T-helper 1 cell (primary cell): ENCODE data around the gene MPPED1.

Experiments used
- DNase-seq, 5 donors: peaks; one replicate each; pipeline ENCODE4 v3.0.0-alpha.2; 2012 to 2020
- total RNA-seq, 4 donors: gene quantifications; one replicate each; lab custom pipeline; 2026; lab: John Stamatoyannopoulos, UW

The MPPED1 gene, protein sequence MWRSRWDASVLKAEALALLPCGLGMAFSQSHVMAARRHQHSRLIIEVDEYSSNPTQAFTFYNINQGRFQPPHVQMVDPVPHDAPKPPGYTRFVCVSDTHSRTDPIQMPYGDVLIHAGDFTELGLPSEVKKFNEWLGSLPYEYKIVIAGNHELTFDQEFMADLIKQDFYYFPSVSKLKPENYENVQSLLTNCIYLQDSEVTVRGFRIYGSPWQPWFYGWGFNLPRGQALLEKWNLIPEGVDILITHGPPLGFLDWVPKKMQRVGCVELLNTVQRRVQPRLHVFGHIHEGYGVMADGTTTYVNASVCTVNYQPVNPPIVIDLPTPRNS
- 0 reads per million in 4 donors for total RNA-seq

DNA sequence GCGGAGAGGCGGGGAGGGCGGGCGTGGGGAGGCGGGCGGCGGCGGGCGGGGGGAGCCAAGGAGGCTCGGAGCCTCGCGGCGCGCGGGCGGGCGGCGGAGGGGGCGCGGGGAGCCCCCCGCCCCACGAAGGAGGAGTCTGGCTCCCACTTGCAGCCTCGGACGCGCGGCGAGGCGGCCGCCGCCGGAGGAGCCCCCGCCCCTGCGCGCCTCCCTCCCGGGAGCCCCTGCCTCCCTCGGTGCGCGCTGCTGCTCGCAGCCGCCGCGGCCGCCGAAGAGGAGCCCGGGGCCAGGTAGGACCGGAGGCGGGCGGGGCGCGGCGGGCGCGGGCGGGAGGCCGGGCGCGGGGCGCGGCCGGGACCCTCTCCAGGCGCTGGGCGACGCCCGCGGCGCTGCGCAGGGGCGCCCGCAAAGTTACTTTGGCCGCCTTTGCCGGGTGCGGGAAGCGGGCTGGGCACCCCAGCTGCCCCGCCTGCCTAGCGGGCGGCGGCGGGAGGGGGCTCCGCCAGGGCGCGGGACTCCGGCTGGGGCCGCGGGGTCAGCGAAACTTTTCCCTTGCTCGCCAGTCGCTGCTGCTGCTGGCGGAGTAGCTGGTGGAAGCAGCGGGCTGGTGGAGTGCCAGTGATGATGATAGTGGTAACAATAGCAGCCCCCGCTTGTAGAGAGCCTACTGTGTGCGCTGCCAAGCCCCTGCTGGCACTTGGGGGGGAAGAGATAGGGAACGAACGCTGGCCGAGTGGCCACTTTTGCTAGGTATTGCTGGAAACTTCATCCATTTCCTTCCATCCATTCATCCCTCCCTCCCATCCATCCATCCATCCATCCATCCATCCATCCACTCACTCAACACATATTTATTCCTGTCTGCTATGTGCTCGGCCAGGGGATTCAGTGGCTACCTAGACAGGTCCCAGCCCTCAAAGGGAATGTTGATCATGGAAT, at the start of gene MPPED1:
Gene MPPED1, plus strand, starts transcription at position 146 of the 939 bp plus-strand sequence. CDS start 12,972 bp downstream, outside the sequence.
- DNase-seq: no peak

DNA sequence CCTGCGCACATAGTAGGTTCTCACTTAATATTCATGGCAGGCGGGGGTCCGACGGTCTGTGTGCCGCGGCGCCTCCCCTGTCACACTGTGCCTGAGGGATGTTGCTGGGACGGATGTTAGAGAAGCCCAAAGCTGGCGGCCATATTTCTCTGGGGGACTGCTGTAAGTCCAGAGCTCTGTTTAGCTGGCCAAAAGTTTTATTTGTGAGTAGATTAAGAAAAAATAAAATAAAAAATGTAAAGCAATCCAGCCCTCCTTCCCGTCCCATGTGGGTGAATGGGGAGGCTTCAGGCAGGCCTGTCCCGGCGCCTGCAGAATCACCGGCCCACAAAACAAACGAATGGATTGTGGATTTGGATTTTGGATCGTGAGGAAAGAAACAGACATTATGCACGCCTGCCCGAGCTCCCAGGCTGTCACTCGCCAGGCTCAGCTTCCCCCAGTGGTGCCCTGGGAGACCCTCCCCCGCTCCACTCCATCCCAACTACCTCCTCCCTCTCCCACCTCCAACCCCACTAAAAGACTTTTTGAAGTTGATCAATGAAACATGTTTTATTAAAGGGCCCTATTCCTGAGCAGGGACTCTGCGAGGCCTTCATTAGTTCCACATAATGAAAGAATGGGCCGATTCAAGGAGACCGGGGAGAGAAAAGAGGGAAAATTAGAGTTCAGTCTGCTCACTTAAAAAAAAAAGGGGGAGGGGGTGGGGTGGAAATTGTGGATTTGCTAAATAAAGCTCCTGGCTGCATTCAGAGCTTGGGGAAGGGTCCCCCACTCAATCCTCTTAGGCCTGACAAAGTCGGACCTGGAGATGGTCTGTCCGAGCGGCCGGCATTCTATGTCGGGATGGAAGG, 48.3 kb upstream of the MPPED1 start:
- DNase-seq: no peak

DNA sequence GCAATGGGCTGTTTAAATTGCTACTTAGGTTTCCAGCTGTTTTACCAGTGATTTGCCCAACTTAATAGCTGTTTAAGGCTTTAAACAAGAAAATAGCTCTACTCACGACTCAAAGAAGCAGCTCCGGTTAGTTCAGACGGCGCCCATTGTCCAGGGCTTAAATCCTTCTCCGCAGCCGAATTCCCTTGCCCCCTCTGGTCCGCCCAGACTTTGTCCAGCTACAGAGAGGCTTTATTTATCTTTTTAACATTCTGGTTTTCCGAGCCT, 47.7 kb upstream of the MPPED1 start:
- DNase-seq: no peak

DNA sequence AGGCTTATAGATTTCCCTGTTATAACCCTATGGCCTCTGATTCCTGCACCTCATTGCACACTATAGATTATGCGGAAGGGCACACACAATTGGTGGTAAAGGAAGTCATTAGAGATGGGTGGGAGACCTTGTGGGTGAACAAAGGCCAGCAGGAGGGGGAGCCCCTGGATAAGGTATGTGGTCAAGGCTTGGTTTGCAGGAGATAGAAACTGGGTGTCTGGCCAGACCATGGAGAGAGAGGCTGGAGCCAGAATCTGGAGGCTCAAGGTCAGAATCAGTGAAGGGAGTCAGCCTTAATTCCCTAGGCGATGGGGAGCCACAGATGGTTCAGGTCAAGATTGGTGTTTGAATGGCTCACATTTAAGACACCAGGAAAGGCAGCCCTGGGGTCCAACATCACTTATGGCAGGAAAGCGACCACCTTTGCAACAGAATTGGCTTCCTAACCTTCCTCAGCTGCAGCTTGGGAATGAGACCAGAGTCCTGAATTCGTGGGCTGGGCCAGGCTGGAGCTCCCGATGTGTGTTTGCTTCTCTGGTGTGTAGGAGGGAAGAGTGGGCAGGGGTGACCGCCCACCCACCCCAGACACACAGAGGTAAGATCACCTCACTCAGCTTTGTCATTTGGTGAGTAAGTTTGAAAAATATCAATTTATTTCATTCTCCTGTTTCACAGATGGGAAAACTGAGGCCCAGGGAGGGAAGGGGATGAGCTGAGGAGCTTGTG, 45.9 kb upstream of the MPPED1 start:
- no peak for DNase-seq

DNA sequence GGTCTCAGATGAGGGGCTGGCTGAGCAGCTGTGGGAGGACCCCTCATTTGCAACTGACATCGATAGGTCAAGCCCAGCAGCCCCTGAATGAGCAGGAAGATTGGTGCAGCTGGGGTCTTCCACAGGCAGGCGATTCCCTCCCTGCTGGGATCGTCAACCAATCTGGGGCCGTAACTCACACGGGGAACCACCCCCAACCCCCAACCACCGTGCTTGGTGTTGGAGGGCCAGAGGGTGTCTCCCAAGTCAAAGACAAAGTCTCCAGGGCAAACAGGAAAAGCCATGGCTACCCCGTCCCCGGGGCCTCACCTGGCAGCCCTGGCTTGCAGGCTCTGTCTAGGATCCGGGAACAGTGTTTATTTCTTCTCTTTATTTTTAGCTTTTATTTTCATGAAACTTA, 41.8 kb upstream of the MPPED1 start:
- DNase-seq: no peak

DNA sequence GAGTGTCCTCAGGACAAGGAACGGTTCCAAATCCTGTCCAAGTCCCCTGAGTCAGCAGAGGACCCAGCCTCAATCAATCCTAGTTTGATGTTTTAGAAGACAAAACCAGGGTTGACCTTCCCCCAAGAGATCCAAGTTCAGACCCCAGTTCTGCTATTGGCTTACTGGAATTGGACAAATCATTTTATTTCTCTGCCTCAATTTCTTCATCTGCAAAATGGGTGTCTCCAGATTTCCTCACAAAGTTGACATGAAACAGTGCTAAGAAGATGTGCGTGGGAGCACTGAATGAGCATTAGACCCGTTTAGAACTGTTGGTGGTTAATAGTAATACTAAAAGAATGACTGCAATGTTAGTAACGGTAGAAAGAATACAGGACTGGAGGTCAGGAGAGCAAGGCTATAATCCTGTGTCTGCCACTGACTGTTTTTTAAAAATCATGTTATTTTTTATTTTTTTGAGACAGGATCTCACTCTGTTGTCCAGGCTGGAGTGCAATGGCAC, 35.8 kb upstream of the MPPED1 start:
- DNase-seq: no peak

DNA sequence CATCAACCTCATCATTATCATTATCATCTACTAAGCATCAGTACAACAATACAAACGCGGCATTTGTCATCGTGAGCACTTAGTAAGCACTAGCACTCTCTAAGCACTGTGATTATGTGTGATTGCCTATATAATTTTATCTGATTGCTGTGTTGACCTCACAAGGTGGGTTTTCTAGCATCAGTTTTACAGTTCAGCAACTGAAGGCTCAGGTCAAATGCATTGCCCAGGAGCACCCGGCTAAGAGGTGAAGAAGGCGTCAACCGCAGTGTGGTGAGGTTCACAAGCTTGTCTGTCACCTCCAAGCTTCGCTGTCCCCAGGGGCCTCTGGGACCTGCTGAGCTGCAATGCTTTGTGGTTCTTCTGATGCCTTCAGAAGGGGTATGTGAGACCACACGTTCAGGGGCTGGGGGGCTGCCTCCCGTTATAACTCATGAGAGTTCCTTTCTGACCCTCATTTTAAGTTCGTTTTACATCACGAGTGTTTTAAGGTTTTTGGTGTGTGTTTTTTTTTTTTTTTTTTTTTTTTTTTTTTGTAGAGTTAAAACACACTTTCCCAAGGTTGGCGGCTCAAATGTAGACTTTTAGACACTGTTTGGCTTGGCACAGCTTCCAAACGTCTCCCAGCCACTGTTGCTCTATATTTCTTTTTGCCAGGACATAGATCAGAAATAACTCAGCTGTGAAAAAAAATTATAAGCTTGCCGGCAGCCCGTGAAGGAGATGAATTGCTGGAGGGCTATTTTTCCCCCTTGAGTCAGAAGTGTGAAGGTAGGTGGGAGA, 34.9 kb upstream of the MPPED1 start:
- no peak for DNase-seq

DNA sequence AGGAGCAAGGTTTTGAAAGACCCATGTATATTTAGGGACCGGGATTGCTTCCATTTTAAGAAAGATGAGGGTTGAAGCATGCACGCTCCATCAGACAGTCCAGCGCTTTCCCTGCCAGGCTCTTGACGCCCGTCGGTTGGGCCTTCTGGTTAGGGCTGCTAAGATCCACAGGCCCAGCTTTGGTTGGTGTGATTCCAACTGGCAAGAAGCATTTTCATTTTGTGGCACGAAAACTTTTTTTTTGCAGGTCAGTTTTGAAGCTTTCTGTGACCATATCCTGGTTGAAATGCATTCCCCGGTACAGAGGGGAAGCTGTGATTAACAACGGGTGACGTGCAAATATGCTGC, 34.3 kb upstream of the MPPED1 start:
- no peak for DNase-seq

DNA sequence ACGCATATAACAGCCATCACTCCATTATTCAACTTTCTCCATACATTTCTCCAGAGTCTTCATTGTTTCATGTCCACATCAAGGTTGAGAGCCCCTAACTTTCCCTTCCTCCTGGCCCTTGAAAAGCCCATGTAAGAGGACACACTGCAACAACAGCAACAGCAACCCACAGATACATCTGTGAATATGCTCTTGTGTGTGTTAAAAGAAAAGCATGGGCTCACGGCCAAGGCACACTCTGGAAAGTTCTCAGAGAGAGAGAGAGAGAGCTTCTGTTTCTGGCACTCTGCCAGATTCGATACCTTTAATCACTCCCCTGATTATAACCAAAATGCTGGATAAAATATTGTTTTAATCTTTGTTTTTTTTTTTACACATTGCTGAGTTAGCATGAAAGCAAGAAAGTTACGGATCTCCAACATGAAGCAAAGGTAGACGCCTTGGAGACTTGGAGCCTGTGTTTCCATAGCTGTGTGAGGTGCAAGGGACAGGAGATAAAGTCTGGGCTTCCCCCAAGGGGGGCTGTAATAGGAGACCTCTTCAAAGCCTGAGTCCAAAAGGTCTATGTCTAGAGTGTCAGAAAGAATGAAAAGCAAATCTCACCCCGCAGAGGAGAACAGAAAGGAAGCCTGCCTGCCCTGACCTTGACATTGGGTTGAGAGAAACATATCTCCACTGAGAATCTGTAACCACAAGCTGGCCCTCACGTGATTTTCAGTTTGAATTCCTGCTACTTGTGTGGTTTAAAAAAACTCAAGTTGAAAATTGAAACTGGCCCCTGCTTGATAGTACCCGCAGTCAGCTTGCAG, 33.7 kb upstream of the MPPED1 start:
- DNase-seq: peak in 1 of 5 donors; percentile 51

DNA sequence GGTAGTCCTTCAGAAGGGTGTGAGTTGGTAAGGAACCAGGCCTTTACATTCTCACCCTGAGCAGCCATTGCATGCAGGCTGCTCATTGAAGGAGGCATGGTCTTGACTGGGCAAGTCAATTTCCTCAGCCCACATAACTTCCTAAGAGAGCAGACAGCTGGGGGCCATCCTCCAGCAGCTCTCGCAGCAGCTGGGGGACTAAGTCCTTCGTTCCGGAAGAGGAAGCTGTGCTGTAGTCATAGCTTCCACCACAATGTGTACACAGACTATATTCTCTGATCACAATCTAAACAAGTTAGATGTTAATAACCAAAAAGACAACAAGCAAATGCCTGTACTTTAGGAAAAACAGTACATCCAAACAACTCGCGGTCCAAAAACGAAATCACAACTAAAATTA, 30.1 kb upstream of the MPPED1 start:
- DNase-seq: peak in 1 of 5 donors; percentile 57

DNA sequence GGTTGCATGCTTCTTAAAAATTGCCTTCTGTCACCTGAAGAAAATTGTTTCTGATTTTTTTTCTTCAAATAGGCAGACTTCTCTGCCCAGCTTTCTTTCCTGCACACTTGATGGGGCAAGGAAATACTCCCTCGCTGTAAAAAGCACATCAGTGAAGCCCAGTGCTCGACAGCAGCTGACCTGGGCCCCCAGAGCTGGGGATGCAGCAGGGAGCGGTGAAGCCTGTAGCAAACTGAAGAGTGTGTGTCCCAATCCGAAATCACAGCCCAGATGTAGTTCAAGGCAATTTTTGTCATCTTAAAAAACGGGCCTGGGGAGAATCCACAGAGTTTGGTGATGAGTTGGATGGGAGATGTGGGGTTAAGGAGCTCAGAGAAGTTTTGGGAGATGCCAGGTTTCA, 27.0 kb upstream of the MPPED1 start:
- DNase-seq: no peak

DNA sequence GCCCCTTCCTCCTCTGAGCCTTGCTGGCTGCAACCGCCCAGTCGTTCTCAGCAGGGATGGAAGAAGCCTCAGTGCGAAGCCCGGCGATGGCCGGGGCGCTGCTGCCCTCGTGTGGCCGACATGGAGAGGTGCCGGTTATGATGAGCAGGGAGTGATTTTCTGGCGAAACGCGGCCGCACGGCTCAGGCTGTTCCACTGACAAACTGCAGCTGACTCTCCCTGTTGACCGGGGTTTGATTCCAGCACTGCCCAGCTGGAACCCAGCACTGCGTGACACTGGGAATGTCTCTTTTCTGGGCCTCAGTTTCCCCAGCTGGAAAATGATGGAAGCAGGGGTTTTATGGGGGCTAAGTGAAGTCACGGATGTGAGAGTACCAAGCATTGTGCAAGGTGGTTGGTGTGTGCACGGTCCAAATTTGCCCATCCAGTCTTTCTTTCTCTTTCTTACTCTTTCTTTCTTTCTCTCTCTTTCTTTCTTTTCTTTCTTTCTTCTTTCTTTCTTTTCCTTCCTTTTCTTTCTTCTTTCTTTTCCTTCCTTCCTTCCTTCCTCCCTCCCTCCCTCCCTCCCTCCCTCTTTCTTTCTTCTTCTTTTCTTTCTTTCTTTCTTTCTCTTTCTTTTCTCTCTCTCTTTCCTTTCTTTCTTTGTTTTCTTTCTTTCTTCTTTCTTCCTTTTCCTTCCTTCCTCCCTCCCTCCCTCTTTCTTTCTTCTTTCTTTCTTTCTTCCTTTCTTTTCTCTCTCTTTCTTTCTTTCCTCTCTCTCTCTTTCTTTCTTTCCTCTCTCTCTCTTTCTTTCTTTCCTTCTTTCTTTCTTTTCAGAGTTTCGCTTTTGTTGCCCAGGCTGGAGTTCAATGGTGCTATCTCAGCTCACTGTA, 25.8 kb upstream of the MPPED1 start:
- DNase-seq: peak; percentile 41 to 73 (median 51)

DNA sequence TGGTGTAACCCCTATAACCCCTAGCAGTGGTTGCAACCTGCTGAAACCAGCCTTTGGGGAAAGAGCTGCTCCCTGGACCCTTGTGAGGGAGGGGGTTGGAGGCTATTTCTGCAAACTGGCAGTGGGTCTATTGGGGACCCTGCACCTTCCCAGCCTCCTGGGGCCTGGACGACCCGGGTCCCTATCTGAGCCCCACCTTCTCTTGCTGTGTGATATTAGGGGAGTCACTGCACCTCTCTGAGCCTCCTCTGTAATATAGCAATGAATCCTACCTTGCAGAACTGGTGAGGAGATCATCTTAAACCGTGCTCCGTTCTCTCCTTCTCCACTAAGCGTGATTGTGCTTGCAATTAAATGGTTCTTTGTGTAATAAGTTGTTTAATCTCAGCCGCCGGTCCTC, 24.0 kb upstream of the MPPED1 start:
- DNase-seq: no peak

DNA sequence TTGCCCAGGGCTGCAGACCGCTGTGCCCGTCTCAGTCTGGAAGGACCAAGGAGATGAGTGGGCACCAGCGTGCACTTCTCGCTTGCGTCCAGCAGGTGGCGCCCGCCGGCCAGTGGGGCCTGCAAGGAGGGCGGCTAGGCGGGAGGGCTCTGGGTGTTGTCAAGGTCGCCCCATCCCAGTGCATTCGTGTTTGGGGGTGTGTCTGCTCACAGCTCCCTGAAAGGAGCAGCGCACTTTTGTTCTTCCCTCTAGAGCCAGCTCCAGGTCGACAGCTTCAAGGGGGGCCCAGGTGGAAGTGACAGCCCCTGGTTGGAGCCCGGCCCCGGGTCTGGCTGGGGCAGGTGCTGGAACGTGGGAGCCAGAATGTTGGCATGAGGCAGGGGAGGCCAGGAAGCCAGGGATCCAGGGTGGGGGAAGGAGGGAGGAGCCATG, 23.4 kb upstream of the MPPED1 start:
- DNase-seq: peak; percentile 46 to 59 (median 49)

DNA sequence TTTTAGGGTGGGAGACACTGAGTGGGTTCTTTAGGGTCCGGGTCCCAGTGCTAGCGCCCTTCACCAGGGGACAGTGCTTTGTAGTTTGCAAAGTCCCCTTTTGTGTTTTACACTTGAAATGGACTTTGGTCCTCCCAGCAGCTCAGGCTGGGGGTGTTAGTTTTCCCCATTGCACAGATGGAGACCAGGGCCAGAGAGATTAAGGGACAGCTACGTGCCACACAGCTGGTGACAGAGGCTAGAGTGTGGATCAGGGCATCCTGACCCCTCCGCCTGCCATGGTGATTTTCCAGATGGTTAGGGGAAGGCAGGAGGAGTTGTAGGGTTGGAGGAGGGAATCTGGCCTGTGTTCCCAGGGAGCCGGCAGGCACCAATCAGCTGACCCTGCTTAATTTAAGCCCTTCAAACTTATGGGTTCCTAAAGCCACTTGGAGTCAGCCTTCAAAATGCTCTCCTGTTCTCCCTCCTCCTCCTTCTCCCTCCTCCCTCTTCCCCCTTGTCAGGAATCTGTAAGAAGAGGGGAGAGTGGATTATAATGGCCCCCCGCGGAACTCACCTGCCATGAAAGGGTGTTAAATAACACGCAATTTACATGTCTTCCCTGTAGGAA, 22.5 kb upstream of the MPPED1 start:
- DNase-seq: no peak

DNA sequence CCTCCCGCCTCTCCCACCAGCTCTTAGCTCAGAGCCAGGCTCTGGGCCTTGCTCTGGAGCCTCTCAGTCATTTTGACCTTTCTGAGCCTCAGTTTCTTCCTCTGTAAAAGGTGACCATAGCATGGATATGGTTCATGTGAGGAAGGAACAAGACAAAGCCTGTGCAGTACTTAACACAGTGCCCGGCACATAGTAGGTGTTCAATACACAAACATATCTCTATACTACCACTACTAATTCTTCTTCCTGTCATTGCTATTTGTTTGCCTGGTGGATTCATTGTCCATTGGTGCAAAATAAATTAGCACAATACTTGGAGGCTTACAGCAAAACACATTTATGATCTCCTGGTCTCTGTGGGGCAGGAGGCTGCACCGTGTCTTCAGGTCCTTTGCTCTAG, 21.6 kb upstream of the MPPED1 start:
- DNase-seq: no peak

DNA sequence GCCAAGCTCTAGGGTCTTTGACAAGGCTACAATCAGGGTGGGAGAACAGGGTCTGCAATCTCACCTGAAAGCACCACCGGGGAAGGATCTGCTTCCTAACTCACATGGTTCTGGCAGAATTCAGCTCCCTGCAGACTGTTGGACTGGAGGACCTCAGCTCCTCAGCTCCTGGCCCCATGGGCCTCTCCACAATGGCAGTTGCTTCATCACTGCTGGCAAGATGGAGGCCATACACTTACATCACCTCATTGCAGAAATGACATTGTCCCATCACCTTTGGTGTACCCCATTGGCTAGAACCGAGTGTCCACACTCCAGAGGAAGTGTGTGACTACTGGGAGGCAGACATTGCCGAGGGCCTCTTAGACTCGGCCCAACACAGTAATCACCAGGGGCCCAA, 20.9 kb upstream of the MPPED1 start:
- DNase-seq: no peak

DNA sequence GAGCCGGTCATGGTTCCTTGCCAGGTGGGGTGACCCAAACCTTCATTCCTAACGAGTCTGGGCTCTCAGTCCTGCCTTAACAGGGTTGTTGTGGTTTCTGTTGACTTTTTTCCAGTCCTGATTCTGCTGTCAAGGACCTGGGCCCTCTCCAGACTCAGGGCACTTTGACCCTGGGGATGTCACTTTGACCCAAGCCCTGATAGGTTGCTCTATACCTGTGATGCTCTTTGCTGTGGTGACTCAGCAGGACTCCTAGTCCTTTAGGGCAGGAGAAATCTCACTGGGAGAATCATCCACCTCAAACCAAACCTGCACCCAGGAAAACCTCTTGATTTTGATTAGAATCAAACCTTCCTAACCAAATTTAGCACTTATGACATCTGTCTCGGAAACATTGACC, 20.5 kb upstream of the MPPED1 start:
- DNase-seq: no peak

DNA sequence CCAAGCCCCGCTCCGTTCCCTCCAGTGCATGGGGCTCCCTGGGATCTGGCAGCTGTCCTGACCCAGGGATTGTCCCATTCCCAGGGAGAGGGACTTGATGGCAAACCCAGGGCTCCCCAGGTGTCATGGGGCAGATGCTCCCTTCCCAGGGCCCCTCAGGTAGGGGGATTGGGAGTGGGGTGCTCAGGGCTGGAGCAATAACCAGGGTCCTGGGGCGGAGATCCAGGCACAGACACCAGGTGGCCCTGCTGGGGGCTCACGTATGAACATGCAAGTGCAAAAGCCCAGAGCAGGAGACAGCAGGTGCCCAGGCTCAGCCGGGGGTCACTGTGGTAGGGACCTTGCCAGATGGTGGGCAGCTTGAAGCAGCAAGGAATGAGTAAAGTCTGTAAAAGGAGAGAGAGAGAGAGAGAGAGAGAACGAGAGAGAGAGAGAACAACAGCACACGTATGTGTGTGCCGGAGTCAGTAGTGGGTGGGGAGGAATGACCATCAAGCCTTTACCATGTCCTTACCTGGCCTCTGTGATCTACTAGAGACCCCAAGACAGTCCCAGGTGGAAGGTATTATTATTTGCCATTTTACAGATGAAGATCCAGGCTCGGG, 19.3 kb upstream of the MPPED1 start:
- DNase-seq: no peak
